GM12891 (cell line): Measurements from ENCODE around the gene RNF115.

Experiments
- POLR2A ChIP-seq: IDR thresholded peaks from 2 replicates; pipeline ENCODE4 v1.6.1; 2011; ENCODE audit warnings: low read depth, low read length, control low read depth
- POLR2AphosphoS5 ChIP-seq: IDR thresholded peaks from 2 replicates; pipeline ENCODE4 v1.6.1; 2011; ENCODE audit warnings: low read depth, low read length, control low read depth
- TAF1 ChIP-seq: IDR thresholded peaks from 2 replicates; pipeline ENCODE4 v1.6.1; 2011; ENCODE audit warnings: low read depth, low read length, control low read depth

GRCh38 chr1:145849356-145850160 is 25.7 kb upstream of the RNF115 start:
- TF ChIP-seq POLR2A (no peak), TAF1 (no peak), POLR2AphosphoS5 (no peak)
